Activated CD4-positive, alpha-beta T cell treated with anti-CD3 and anti-CD28 coated beads, Interleukin-2, amount 10 ng/mL, durations not matched to agents 24 days and 14 days (primary cell): ENCODE measurements around the gene SORCS1. TPM values are rescaled to one million over a fixed set of nuclear protein-coding genes. Genes with fewer than 3 reads are reported as not detected.

ENCODE experiments used
- DNase-seq: peaks from one replicate; pipeline ENCODE4 v3.0.0; 2022
- H3K27ac Mint-ChIP-seq: one replicate; pipeline ENCODE4 v1.8.0; 2022; ENCODE audit warnings: mild to moderate bottlenecking, mixed read lengths
- H3K27me3 Mint-ChIP-seq: one replicate; pipeline ENCODE4 v1.8.0; 2022; ENCODE audit warnings: mixed read lengths
- H3K36me3 Mint-ChIP-seq: one replicate; pipeline ENCODE4 v1.8.0; 2022; ENCODE audit warnings: low read depth, mild to moderate bottlenecking, mixed read lengths
- H3K4me1 Mint-ChIP-seq: one replicate; pipeline ENCODE4 v1.8.0; 2021; ENCODE audit warnings: mixed read lengths
- H3K4me3 Mint-ChIP-seq: one replicate; pipeline ENCODE4 v1.8.0; 2022; ENCODE audit warnings: mild to moderate bottlenecking, moderate library complexity, mixed read lengths
- H3K9me3 Mint-ChIP-seq: one replicate; pipeline ENCODE4 v1.8.0; 2021; ENCODE audit warnings: mixed read lengths
- intact Hi-C: fragments of 100-400 bp; cut with micrococcal nuclease; formaldehyde crosslinking; loops from one replicate; pipeline ENCODE4 v1.15.1; 2023
- total RNA-seq: library from RNA; stranded (reverse); gene quantifications from 2 replicates; pipeline ENCODE4 v1.2.3, GENCODE V29; 2022

The SORCS1 gene
- total RNA-seq, 1 donor from 2014 or later, result not detected

DNA sequence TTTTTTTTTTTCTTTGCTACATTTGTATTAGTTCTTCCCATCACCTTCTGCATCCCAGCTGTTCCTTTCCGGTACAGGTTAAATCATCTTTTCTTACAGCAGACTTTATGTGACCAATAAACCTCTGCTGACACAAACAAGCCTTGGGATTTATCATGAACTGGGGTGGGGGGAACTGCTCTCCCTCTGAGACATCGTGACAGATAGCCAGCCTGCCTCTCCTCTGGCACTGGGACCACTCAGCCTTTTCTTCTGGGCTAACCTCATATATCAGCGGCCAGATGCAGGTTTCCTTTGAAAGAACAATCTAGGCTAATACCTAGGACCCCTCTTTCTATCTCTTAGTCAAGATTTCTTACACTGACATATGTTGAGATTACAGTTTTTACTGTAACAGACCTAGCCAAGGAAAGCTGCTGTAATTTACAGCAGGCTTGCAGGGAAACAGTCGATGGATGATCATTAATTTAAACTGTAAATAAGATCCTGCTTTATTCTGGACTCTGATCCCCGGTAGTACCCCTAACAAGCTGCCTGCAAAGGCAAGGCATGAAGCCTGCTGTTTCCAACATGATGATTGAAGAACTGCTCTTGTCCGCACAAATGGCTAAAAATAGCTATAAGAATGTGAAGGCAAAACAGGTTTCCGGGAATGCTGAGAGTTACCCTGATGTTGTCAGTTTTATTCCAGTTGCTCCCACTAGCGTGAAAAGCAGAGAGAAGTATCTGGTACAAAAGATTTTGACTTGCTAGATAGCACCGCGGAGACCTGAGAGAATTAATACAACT, 338.7 kb downstream of the SORCS1 start:
- Mint-ChIP-seq H3K4me3 (no peak overlapping the region), H3K9me3 (no peaks in the 10 kb centered on the region), H3K36me3 (no peaks in the 10 kb centered on the region), H3K4me1 (no peaks in the 10 kb centered on the region), H3K27me3 (no peaks in the 10 kb centered on the region), H3K27ac (no peak overlapping the region)
- DNase-seq, result no peak
- intact Hi-C loops, result no loop called here

DNA sequence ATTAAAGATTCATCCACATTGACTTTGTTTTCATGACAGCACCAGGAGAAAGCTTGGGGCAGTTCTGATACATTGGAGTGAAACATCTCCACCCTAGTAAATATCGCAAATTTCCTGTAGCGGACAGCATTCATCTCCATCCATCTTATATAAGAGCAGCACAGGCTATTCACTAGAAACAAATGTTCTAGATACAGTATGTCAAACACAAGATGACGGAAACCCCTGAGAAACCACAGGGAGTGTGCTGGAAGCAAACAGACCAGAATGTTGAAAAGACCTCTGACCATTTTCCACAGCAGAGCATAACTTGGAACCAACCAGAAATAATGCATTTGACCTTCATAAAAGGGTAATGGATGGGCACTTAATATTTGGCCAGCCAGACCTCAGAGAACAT, 343.9 kb downstream of the SORCS1 start:
- intact Hi-C loops, result no loop called here

DNA sequence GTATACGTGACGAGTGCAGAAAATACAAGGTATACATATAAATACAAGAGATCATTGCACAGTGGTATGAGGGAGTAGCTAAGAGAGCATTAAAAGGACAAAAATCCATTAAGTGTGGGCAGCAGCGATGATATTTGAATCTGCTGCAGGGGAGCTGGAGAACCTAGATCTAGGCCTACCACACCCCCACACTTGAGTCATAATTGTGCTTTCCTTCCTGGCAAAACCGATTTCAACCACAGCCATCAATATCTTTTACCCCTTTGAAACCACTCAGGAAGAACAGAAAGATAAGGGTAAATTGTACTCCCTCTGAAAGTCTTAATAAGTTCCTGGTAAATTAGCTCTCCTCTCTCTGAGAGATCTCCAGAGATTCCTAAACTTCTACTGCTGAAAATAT, 345.0 kb downstream of the SORCS1 start:
- no peak overlapping the region for H3K4me3 Mint-ChIP-seq

More for the DNA sequence above, 343.9 kb downstream of the SORCS1 start:
- Mint-ChIP-seq H3K4me1 (peaks cover 9% of the 10 kb centered on the region), H3K9me3 (no peaks in the 10 kb centered on the region), H3K27me3 (no peaks in the 10 kb centered on the region), H3K4me3 (no peak overlapping the region), H3K27ac (no peak overlapping the region), H3K36me3 (no peaks in the 10 kb centered on the region)
- DNase-seq, result no peak

DNA sequence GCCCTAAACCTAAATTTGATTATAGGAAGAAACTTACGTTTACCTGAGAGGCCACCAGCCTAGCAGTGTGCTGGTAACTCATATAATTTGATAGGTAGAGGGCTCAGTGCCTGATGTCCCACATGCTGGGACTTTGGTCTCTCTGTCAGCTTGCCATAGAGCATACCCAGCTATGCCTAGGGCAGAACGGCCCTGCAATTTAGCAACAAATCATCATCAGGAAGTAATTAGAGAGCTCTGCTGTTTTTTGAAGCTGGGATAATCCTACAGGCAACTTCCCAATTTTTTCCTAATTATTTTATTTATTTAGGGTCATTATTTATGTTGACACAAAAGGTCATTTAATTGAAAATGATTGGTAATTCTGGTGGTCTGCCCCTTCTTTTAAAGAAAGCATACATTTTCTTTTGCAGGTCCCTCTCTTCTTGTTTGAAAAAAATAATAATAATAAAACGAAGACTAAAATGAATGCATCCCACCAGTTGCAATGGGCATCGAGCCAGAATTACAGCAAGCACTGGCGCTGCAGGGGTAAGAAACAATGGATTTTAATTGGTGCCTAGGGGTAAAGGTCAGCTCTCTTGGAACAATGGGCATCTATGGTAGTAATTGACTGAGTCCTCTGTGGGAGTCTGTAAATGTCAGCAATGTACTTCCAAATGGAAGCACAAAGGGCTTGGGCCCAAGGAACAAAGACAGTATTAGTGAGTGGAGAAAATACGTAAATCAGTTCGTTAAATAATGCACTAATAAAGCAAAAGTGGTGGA, 348.0 kb downstream of the SORCS1 start:
- DNase-seq, result no peak
- H3K4me3 Mint-ChIP-seq, result no peak overlapping the region
- H3K9me3 Mint-ChIP-seq, result no peaks in the 10 kb centered on the region
- no peaks in the 10 kb centered on the region for H3K36me3 Mint-ChIP-seq
- H3K27me3 Mint-ChIP-seq, result no peaks in the 10 kb centered on the region
- intact Hi-C loops, result no loop called here
- no peak overlapping the region for H3K27ac Mint-ChIP-seq
- H3K4me1 Mint-ChIP-seq, result peaks cover 9% of the 10 kb centered on the region

More for the DNA sequence above, 345.0 kb downstream of the SORCS1 start:
- H3K27ac Mint-ChIP-seq, result no peak overlapping the region
- intact Hi-C loops, result no loop called here
- no peak for DNase-seq
- H3K9me3 Mint-ChIP-seq, result no peaks in the 10 kb centered on the region
- no peaks in the 10 kb centered on the region for H3K36me3 Mint-ChIP-seq
- no peaks in the 10 kb centered on the region for H3K27me3 Mint-ChIP-seq
- peaks cover 9% of the 10 kb centered on the region for H3K4me1 Mint-ChIP-seq

DNA sequence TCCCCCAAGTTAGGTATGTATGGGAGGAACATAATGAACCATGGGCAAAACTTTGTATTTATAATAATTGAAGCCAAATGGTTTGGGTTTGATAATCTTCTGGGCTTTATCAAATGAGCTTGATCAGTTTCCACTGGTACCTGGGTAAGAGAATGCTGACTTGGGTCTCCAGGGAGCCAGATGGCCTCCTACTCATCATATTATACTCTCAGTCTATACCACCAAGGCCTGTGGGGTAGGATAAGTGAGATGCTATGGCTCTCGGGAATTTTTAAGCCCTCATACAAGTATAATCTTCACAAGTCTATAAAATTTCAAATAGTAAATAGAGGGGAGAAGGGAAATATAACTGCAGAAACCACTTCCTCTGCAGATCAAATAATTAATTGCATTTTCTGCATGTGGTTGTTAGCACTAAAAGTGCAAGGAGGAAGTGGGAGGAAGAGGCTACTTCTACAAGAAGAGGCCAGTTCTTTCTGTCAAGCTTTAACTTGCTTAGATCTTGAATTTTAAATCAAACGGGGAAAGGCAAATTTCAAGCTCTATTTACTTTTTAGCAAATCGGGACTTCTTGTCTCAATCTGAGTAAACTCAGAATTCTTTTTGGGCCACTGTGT, 349.0 kb downstream of the SORCS1 start:
- Mint-ChIP-seq H3K27ac (no peak overlapping the region), H3K4me3 (no peak overlapping the region), H3K4me1 (peaks cover 9% of the 10 kb centered on the region), H3K36me3 (no peaks in the 10 kb centered on the region), H3K9me3 (no peaks in the 10 kb centered on the region), H3K27me3 (no peaks in the 10 kb centered on the region)
- DNase-seq, result no peak
- intact Hi-C loops, result no loop called here

DNA sequence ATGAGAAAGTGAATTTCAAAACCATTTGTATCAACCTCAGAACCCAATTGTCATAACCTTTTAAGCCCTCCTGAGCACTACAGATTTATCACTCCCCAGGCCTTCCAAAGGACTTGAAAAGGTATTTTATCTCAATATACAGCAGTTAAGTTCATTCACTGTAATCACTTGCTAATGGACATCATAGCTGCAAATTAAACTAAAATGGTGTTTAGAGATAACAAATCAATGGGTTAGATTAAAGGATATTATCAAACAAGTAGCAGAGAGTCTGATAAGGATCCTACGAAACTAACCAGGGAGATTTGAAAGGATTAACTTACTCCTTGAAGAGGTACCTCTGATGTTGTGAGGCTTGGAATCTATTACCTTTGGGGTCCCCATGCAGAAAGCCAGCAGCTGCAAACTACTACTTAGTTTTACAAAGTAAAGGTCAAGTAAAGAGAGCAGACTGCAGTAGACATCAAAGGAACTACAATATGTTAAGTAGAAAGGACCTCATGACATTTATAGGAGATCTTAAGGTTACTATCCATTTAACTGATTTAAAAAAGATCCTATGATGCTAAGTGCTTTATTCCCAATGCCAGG, 359.4 kb downstream of the SORCS1 start:
- Mint-ChIP-seq H3K4me1 (no peaks in the 10 kb centered on the region), H3K9me3 (no peaks in the 10 kb centered on the region), H3K27me3 (no peaks in the 10 kb centered on the region), H3K27ac (no peak overlapping the region), H3K4me3 (no peak overlapping the region), H3K36me3 (no peaks in the 10 kb centered on the region)
- intact Hi-C loops, result no loop called here
- DNase-seq, result no peak

DNA sequence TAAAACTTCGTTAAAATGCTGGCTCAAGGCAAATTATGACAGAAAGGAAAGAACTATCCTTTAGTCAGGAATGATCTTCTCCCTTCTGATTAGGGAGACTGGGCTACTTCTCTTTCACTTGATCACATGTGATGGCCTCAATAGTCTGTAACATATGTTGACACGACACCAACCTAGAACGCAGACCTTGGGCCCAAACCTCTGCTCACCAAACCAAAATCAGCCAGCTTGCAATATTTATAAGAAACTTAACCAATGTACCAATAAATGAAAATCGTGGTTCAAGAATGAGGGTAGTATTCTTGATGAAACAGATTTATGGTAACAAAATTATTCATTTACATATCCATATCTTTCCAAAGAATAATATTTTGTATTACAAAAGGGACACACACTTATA, 361.6 kb downstream of the SORCS1 start:
- H3K27ac Mint-ChIP-seq, result no peak overlapping the region
- no peaks in the 10 kb centered on the region for H3K27me3 Mint-ChIP-seq
- DNase-seq, result no peak
- no peaks in the 10 kb centered on the region for H3K4me1 Mint-ChIP-seq
- no peaks in the 10 kb centered on the region for H3K36me3 Mint-ChIP-seq
- no peak overlapping the region for H3K4me3 Mint-ChIP-seq
- peaks cover 3% of the 10 kb centered on the region for H3K9me3 Mint-ChIP-seq
- intact Hi-C loops, result no loop called here

DNA sequence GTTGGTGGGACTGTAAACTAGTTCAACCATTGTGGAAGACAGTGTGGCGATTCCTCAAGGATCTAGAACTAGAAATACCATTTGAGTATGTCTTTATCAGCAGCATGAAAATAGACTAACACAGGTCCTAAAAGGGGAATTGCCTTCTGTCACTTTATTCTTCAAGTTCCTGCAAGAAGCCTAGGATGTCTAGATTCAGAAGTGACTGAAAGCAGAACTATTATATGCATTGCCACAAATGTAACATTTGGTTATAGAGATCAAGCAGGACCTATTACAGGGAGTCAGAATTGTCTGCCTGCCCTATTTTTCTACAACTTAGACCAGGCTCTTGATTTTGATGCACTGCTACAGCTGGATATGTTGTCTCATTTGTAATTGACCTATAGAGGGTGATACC, 364.7 kb downstream of the SORCS1 start:
- intact Hi-C loops, result no loop called here
- Mint-ChIP-seq H3K4me1 (no peaks in the 10 kb centered on the region), H3K27ac (no peak overlapping the region), H3K27me3 (no peaks in the 10 kb centered on the region), H3K36me3 (no peaks in the 10 kb centered on the region), H3K4me3 (no peak overlapping the region), H3K9me3 (peaks cover 4% of the 10 kb centered on the region)
- no peak for DNase-seq

DNA sequence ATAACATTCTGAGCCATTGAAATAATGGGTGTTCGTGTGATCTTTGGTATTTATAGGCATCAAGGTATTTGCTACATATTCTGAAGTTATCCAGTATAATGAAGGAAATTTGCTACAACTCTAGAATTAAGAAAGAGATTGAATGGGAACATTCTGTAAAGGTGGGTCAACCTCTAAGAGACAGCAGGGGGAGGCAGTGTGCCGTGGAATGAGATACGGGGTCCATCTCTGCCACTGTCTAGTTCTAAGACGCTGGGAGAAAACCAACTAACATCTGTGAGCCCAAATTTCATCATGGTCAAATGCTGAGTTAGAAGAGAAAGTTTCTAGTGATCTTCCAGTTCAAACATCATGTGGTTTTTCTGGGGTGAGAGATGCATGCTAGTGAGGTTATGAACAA, 368.9 kb downstream of the SORCS1 start:
- Mint-ChIP-seq H3K27ac (no peak overlapping the region), H3K4me1 (no peaks in the 10 kb centered on the region), H3K36me3 (no peaks in the 10 kb centered on the region), H3K9me3 (peaks cover 4% of the 10 kb centered on the region), H3K27me3 (no peaks in the 10 kb centered on the region), H3K4me3 (no peak overlapping the region)
- intact Hi-C loops, result no loop called here
- no peak for DNase-seq

DNA sequence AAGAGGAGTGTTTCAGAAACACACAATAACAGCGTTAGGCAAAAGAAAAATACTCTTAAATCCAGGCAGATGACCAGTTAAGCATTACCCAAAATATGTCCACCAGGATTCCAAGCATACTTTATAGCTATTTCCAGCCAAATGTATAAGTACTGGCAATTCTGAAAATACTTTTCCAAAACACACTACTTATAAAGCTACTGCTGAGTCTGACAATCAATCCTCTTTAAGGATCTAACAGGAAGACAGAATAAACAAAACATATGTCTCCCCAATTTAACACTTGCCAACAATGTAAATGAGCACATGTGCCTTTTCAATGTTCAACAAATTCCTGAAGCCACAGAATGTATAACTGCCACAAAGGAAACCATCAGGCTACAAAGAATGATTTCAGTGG, 370.9 kb downstream of the SORCS1 start:
- no peaks in the 10 kb centered on the region for H3K36me3 Mint-ChIP-seq
- H3K4me1 Mint-ChIP-seq, result no peaks in the 10 kb centered on the region
- intact Hi-C loops, result no loop called here
- H3K9me3 Mint-ChIP-seq, result peaks cover 4% of the 10 kb centered on the region
- DNase-seq, result no peak
- no peak overlapping the region for H3K27ac Mint-ChIP-seq
- no peak overlapping the region for H3K4me3 Mint-ChIP-seq
- H3K27me3 Mint-ChIP-seq, result no peaks in the 10 kb centered on the region

DNA sequence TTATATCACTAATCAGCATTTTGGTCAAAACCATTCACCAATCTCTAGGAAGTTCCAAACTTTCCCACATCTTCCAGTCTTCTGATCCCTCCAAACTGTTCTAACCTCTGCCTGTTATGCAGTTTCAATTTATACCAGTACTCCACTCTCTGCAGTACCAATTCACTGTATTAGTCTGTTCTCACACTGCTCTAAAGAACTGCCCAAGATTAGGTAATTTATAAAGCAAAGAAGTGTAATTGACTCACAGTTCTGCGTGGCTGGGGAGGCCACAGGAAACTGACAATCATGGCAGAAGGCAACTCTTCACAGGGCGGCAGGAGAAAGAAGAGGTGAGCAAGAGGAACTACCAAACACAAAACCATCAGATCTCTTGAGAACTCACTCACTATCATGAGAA, 374.9 kb downstream of the SORCS1 start:
- Mint-ChIP-seq H3K4me3 (no peak overlapping the region), H3K9me3 (peaks cover 3% of the 10 kb centered on the region), H3K36me3 (no peaks in the 10 kb centered on the region), H3K27me3 (no peaks in the 10 kb centered on the region), H3K27ac (no peak overlapping the region), H3K4me1 (no peaks in the 10 kb centered on the region)
- intact Hi-C loops, result no loop called here
- no peak for DNase-seq

DNA sequence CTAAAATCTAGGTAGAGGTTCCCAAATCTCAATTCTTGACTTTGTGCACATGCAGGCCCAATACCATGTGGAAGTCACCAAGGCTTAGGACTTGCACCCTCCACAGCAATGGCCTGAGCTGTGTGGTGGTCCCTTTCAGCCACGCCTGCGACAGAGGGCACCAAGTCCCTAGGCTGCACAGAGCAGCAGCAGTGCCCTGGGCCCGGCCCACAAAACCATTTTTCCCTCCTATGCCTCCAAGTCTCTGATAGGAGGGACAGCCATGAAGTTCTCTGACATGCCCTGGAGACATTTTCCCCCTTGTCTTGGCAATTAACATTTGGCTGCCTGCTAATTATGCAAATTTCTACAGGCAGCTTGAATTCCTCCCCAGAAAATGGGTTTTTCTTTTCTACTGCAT, 375.5 kb downstream of the SORCS1 start:
- Mint-ChIP-seq H3K4me3 (no peak overlapping the region), H3K27me3 (no peaks in the 10 kb centered on the region), H3K36me3 (no peaks in the 10 kb centered on the region), H3K27ac (no peak overlapping the region), H3K4me1 (no peaks in the 10 kb centered on the region), H3K9me3 (peaks cover 3% of the 10 kb centered on the region)
- DNase-seq, result no peak
- intact Hi-C loops, result no loop called here

DNA sequence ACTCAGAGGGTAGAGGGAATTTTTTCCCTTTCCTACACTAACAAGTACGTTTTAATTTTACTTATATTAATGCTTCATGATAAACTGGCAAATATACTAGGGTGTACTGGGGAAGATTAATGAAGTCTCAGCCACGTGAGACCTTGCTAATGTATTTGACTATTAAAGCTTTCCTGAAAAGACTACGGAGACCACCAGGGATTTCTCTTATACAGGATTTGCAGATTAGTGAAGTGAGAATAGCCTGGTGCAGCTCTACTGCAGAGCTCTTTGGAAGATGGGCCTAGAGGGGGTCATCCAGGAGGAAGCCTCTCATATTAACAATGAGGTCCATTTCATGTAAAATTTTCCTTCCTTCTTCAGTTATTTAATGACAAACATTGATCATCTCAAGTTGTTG, 379.0 kb downstream of the SORCS1 start:
- Mint-ChIP-seq H3K27ac (no peak overlapping the region), H3K9me3 (peaks cover 3% of the 10 kb centered on the region), H3K36me3 (no peaks in the 10 kb centered on the region), H3K4me1 (no peaks in the 10 kb centered on the region), H3K27me3 (no peaks in the 10 kb centered on the region), H3K4me3 (no peak overlapping the region)
- no peak for DNase-seq
- intact Hi-C loops, result no loop called here

DNA sequence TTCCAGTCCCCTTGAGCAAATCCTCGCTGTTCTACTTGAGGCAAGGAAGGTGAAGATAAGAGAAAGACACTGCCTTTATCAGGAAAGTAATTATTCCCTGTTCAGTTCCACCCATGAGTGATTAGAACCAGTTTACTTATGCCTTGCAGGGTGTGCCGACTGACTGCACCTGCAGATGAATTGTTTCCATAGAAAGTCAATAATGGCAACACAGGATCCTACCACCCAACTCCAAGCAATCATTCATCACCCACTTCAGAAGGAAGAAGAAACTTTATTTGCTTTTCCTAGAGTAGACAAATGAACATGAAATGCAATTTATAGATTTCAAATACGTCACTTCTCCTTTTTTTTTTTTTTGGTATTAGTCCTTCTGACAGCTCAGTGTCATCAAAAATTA, 383.9 kb downstream of the SORCS1 start:
- Mint-ChIP-seq H3K4me1 (no peaks in the 10 kb centered on the region), H3K36me3 (no peaks in the 10 kb centered on the region), H3K27ac (no peak overlapping the region), H3K27me3 (no peaks in the 10 kb centered on the region), H3K4me3 (no peak overlapping the region), H3K9me3 (no peaks in the 10 kb centered on the region)
- no peak for DNase-seq
- intact Hi-C loops, result no loop called here
